HEK293 (cell line): ENCODE results near the gene NANOS1.

Source experiments
- GLI2 ChIP-seq: fragments of 450-650 bp; formaldehyde crosslinking; IDR thresholded peaks from 2 replicates; pipeline ENCODE4; 2017; ENCODE audit warnings: missing biosample characterization, missing genetic modification characterization, low read depth, borderline replicate concordance
- HOXC10 ChIP-seq: sonication (generic); formaldehyde crosslinking; IDR thresholded peaks from 2 replicates; pipeline ENCODE4 v1.8.1; 2023; ENCODE audit warnings: mild to moderate bottlenecking, missing genetic modification reagents
- IKZF3 ChIP-seq: fragments of 450-650 bp; IDR thresholded peaks from 2 replicates; pipeline ENCODE4 v1.5.0; 2018; ENCODE audit warnings: missing biosample characterization, mild to moderate bottlenecking, missing genetic modification characterization, moderate library complexity
- OSR2 ChIP-seq: fragments of 450-650 bp; formaldehyde crosslinking; IDR thresholded peaks from 2 replicates; pipeline ENCODE4 v1.5.1; 2016; ENCODE audit warnings: missing biosample characterization, missing genetic modification characterization
- ZNF10 ChIP-seq: fragments of 450-650 bp; formaldehyde crosslinking; IDR thresholded peaks from 2 replicates; pipeline ENCODE4 v1.5.1; 2017; ENCODE audit warnings: missing biosample characterization, missing genetic modification characterization
- ZNF114 ChIP-seq: fragments of 450-650 bp; formaldehyde crosslinking; IDR thresholded peaks from 2 replicates; pipeline ENCODE4 v1.5.0; 2017; ENCODE audit warnings: missing biosample characterization, missing genetic modification characterization
- ZNF132 ChIP-seq: fragments of 450-650 bp; formaldehyde crosslinking; IDR thresholded peaks from 2 replicates; pipeline ENCODE4 v1.5.1; 2017; ENCODE audit warnings: missing biosample characterization, missing genetic modification characterization, borderline replicate concordance
- ZNF146 ChIP-seq: fragments of 450-650 bp; formaldehyde crosslinking; IDR thresholded peaks from 2 replicates; pipeline ENCODE4 v1.5.1; 2016; ENCODE audit warnings: missing biosample characterization, missing genetic modification characterization
- ZNF202 ChIP-seq: fragments of 450-650 bp; formaldehyde crosslinking; IDR thresholded peaks from 2 replicates; pipeline ENCODE4 v1.5.1; 2016; ENCODE audit warnings: missing biosample characterization, missing genetic modification characterization, borderline replicate concordance
- ZNF214 ChIP-seq: fragments of 450-650 bp; formaldehyde crosslinking; IDR thresholded peaks from 2 replicates; pipeline ENCODE4 v1.5.1; 2017; ENCODE audit warnings: missing biosample characterization, mild to moderate bottlenecking, missing genetic modification characterization, borderline replicate concordance
- ZNF221 ChIP-seq: fragments of 450-650 bp; formaldehyde crosslinking; IDR thresholded peaks from 2 replicates; pipeline ENCODE4 v1.5.1; 2017; ENCODE audit warnings: missing biosample characterization, missing genetic modification characterization, borderline replicate concordance
- ZNF302 ChIP-seq: fragments of 450-650 bp; formaldehyde crosslinking; IDR thresholded peaks from 2 replicates; pipeline ENCODE4 v1.5.1; 2016; ENCODE audit warnings: missing biosample characterization, missing genetic modification characterization, low read depth
- ZNF549 ChIP-seq: fragments of 450-650 bp; IDR thresholded peaks from 2 replicates; pipeline ENCODE4 v1.5.1; 2018; ENCODE audit warnings: missing biosample characterization, missing genetic modification characterization, mild to moderate bottlenecking, inconsistent platforms, moderate library complexity
- ZNF560 ChIP-seq: fragments of 450-650 bp; formaldehyde crosslinking; IDR thresholded peaks from 2 replicates; pipeline ENCODE4 v1.5.1; 2017; ENCODE audit warnings: missing biosample characterization, missing genetic modification characterization, borderline replicate concordance
- ZNF571 ChIP-seq: fragments of 450-650 bp; formaldehyde crosslinking; IDR thresholded peaks from 2 replicates; pipeline ENCODE4 v1.5.0; 2017; ENCODE audit warnings: missing biosample characterization, missing genetic modification characterization
- ZNF629 ChIP-seq: fragments of 450-650 bp; formaldehyde crosslinking; IDR thresholded peaks from 2 replicates; pipeline ENCODE4 v1.5.1; 2017; ENCODE audit warnings: missing biosample characterization, missing genetic modification characterization
- ZNF670 ChIP-seq: fragments of 450-650 bp; formaldehyde crosslinking; IDR thresholded peaks from 2 replicates; pipeline ENCODE4 v1.5.1; 2016; ENCODE audit warnings: missing biosample characterization, missing genetic modification characterization, low read depth
- ZNF677 ChIP-seq: fragments of 450-650 bp; IDR thresholded peaks from 2 replicates; pipeline ENCODE4 v1.5.0; 2018; ENCODE audit warnings: missing biosample characterization, mild to moderate bottlenecking, missing genetic modification characterization, moderate library complexity
- ZNF791 ChIP-seq: fragments of 450-650 bp; formaldehyde crosslinking; IDR thresholded peaks from 2 replicates; pipeline ENCODE4 v1.5.1; 2016; ENCODE audit warnings: missing biosample characterization, missing genetic modification characterization
- ZNF830 ChIP-seq: fragments of 450-650 bp; IDR thresholded peaks from 2 replicates; pipeline ENCODE4 v1.5.0; 2018; ENCODE audit warnings: missing biosample characterization, missing genetic modification characterization, low read depth, mild to moderate bottlenecking, moderate library complexity
- ZNF837 ChIP-seq: fragments of 450-650 bp; formaldehyde crosslinking; IDR thresholded peaks from 2 replicates; pipeline ENCODE4 v1.5.1; 2016; ENCODE audit warnings: missing biosample characterization, missing genetic modification characterization
- ZXDB ChIP-seq: fragments of 450-650 bp; formaldehyde crosslinking; IDR thresholded peaks from 2 replicates; pipeline ENCODE4 v1.5.1; 2016; ENCODE audit warnings: missing biosample characterization, missing genetic modification characterization
- TF ChIP-seq, protein P1 (sequence below): fragments of 450-650 bp; formaldehyde crosslinking; IDR thresholded peaks from 2 replicates; pipeline ENCODE4 v1.5.1; 2017; ENCODE audit warnings: missing biosample characterization, mild to moderate bottlenecking, missing genetic modification characterization, moderate library complexity
- TF ChIP-seq, protein P2 (sequence below): fragments of 450-650 bp; formaldehyde crosslinking; IDR thresholded peaks from 2 replicates; pipeline ENCODE4 v1.5.1; 2016; ENCODE audit warnings: missing biosample characterization, missing genetic modification characterization
- TF ChIP-seq, protein P3 (sequence below): fragments of 450-650 bp; formaldehyde crosslinking; IDR thresholded peaks from 2 replicates; pipeline ENCODE4 v1.5.1; 2016; ENCODE audit warnings: missing biosample characterization, missing genetic modification characterization, borderline replicate concordance
- TF ChIP-seq, protein P4 (sequence below): fragments of 450-650 bp; formaldehyde crosslinking; IDR thresholded peaks from 2 replicates; pipeline ENCODE4 v1.5.1; 2016; ENCODE audit warnings: missing biosample characterization, missing genetic modification characterization
- TF ChIP-seq, protein P5 (sequence below): fragments of 450-650 bp; IDR thresholded peaks from 2 replicates; pipeline ENCODE4 v1.5.1; 2018; ENCODE audit warnings: missing biosample characterization, missing genetic modification characterization
- TF ChIP-seq, protein P6 (sequence below): fragments of 450-650 bp; formaldehyde crosslinking; IDR thresholded peaks from 2 replicates; pipeline ENCODE4 v1.5.1; 2017; ENCODE audit warnings: missing biosample characterization, missing genetic modification characterization
- TF ChIP-seq, protein P7 (sequence below): fragments of 450-650 bp; formaldehyde crosslinking; optimal IDR thresholded peaks from 2 replicates; pipeline ENCODE3; 2016; ENCODE audit warnings: missing biosample characterization, mild to moderate bottlenecking, missing genetic modification characterization

Gene NANOS1

DNA sequence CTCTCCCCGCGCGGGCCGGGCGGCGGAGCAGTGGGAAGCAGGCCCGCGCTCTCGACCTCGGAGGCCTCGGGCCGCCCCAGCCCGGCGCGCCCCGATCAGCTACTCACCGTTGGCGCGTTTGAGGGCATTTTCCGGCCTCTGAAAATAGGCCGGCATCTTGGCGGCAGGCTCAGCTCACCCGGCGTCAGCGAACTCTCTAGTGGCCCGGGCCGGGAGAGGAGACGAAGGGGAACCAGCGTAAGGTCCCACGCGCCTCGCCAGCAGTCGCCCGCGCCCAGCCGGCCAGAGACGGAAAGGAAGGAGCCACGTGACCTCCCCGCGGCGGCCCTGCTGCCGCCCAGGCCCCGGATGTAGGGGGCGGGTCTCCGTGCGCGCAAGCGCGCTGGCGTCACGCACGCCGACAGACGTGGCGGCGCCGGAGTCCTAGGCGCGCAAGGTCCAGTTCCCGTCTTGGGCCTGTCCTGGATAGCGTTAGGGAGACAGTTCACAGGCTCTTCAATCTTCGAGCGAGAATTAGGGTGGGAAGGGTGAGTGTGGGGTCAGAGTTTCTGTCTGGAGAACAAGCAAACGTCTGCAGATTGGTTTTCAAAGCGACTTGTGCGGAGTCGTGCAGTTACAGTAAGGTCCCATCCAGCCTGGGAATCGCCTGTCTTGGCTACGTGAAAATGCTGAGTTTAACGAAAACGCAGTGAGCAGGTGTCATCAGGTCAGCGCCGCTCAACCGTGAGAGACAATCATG lies 51.2 kb downstream of the NANOS1 start, which contains the start of gene EIF3A (continued):
- TF ChIP-seq, protein P1, sequence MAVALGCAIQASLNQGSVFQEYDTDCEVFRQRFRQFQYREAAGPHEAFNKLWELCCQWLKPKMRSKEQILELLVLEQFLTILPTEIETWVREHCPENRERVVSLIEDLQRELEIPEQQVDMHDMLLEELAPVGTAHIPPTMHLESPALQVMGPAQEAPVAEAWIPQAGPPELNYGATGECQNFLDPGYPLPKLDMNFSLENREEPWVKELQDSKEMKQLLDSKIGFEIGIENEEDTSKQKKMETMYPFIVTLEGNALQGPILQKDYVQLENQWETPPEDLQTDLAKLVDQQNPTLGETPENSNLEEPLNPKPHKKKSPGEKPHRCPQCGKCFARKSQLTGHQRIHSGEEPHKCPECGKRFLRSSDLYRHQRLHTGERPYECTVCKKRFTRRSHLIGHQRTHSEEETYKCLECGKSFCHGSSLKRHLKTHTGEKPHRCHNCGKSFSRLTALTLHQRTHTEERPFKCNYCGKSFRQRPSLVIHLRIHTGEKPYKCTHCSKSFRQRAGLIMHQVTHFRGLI (tag by site-specific recombination) = peak; percentile 84
- no peak for TF ChIP-seq ZNF830
- TF ChIP-seq OSR2 (tag by site-specific recombination) = no peak
- TF ChIP-seq ZNF214 (tag by site-specific recombination) = no peak
- TF ChIP-seq IKZF3 (tag by site-specific recombination) = no peak
- peak; percentile 50; the same call in 1 of the 2 replicates for TF ChIP-seq HOXC10
- TF ChIP-seq, protein P2, sequence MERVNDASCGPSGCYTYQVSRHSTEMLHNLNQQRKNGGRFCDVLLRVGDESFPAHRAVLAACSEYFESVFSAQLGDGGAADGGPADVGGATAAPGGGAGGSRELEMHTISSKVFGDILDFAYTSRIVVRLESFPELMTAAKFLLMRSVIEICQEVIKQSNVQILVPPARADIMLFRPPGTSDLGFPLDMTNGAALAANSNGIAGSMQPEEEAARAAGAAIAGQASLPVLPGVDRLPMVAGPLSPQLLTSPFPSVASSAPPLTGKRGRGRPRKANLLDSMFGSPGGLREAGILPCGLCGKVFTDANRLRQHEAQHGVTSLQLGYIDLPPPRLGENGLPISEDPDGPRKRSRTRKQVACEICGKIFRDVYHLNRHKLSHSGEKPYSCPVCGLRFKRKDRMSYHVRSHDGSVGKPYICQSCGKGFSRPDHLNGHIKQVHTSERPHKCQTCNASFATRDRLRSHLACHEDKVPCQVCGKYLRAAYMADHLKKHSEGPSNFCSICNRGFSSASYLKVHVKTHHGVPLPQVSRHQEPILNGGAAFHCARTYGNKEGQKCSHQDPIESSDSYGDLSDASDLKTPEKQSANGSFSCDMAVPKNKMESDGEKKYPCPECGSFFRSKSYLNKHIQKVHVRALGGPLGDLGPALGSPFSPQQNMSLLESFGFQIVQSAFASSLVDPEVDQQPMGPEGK (tag by site-specific recombination) = peak; percentile 25; the same call in 1 of the 2 replicates
- TF ChIP-seq, protein P3, sequence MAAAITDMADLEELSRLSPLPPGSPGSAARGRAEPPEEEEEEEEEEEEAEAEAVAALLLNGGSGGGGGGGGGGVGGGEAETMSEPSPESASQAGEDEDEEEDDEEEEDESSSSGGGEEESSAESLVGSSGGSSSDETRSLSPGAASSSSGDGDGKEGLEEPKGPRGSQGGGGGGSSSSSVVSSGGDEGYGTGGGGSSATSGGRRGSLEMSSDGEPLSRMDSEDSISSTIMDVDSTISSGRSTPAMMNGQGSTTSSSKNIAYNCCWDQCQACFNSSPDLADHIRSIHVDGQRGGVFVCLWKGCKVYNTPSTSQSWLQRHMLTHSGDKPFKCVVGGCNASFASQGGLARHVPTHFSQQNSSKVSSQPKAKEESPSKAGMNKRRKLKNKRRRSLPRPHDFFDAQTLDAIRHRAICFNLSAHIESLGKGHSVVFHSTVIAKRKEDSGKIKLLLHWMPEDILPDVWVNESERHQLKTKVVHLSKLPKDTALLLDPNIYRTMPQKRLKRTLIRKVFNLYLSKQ (tag by site-specific recombination) = no peak
- no peak for TF ChIP-seq ZNF132 (tag by site-specific recombination)
- no peak for TF ChIP-seq ZNF114
- TF ChIP-seq ZNF10 = no peak
- no peak for TF ChIP-seq ZNF837
- no peak for TF ChIP-seq ZNF791 (tag by site-specific recombination)
- no peak for TF ChIP-seq GLI2
- TF ChIP-seq, protein P4, sequence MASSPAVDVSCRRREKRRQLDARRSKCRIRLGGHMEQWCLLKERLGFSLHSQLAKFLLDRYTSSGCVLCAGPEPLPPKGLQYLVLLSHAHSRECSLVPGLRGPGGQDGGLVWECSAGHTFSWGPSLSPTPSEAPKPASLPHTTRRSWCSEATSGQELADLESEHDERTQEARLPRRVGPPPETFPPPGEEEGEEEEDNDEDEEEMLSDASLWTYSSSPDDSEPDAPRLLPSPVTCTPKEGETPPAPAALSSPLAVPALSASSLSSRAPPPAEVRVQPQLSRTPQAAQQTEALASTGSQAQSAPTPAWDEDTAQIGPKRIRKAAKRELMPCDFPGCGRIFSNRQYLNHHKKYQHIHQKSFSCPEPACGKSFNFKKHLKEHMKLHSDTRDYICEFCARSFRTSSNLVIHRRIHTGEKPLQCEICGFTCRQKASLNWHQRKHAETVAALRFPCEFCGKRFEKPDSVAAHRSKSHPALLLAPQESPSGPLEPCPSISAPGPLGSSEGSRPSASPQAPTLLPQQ (tag by site-specific recombination) = no peak
- TF ChIP-seq, protein P5, sequence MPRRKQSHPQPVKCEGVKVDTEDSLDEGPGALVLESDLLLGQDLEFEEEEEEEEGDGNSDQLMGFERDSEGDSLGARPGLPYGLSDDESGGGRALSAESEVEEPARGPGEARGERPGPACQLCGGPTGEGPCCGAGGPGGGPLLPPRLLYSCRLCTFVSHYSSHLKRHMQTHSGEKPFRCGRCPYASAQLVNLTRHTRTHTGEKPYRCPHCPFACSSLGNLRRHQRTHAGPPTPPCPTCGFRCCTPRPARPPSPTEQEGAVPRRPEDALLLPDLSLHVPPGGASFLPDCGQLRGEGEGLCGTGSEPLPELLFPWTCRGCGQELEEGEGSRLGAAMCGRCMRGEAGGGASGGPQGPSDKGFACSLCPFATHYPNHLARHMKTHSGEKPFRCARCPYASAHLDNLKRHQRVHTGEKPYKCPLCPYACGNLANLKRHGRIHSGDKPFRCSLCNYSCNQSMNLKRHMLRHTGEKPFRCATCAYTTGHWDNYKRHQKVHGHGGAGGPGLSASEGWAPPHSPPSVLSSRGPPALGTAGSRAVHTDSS = no peak
- TF ChIP-seq ZNF670 (tag by site-specific recombination) = no peak
- peak; percentile 61 for TF ChIP-seq ZNF629 (tag by site-specific recombination)
- TF ChIP-seq, protein P6, sequence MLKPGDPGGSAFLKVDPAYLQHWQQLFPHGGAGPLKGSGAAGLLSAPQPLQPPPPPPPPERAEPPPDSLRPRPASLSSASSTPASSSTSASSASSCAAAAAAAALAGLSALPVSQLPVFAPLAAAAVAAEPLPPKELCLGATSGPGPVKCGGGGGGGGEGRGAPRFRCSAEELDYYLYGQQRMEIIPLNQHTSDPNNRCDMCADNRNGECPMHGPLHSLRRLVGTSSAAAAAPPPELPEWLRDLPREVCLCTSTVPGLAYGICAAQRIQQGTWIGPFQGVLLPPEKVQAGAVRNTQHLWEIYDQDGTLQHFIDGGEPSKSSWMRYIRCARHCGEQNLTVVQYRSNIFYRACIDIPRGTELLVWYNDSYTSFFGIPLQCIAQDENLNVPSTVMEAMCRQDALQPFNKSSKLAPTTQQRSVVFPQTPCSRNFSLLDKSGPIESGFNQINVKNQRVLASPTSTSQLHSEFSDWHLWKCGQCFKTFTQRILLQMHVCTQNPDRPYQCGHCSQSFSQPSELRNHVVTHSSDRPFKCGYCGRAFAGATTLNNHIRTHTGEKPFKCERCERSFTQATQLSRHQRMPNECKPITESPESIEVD (tag by site-specific recombination) = no peak
- TF ChIP-seq ZNF221 = no peak
- no peak for TF ChIP-seq ZNF560
- peak; percentile 67 for TF ChIP-seq ZXDB
- TF ChIP-seq ZNF549 (tag by site-specific recombination) = no peak
- no peak for TF ChIP-seq ZNF677
- TF ChIP-seq, protein P7, sequence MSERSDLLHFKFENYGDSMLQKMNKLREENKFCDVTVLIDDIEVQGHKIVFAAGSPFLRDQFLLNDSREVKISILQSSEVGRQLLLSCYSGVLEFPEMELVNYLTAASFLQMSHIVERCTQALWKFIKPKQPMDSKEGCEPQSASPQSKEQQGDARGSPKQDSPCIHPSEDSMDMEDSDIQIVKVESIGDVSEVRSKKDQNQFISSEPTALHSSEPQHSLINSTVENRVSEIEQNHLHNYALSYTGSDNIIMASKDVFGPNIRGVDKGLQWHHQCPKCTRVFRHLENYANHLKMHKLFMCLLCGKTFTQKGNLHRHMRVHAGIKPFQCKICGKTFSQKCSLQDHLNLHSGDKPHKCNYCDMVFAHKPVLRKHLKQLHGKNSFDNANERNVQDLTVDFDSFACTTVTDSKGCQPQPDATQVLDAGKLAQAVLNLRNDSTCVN = peak; percentile 91
- no peak for TF ChIP-seq ZNF571
- TF ChIP-seq ZNF146 (tag by site-specific recombination) = no peak
- TF ChIP-seq ZNF202 = no peak
- no peak for TF ChIP-seq ZNF302 (tag by site-specific recombination)
